H9 (cell line): ENCODE data around the gene C7. TPM values are rescaled to one million over a fixed set of nuclear protein-coding genes. Genes with fewer than 3 reads are reported as not detected.

Experiments used
- DNase-seq: peaks from one replicate; pipeline ENCODE4 v3.0.0-alpha.2; 2017
- H2AFZ ChIP-seq: one replicate; pipeline ENCODE4 v1.6.1; 2013; ENCODE audit warnings: mild to moderate bottlenecking, low read length, control low read depth, moderate library complexity
- H2AK5ac ChIP-seq: 2 replicates; pipeline ENCODE4 v1.6.1; 2013; ENCODE audit warnings: low read length, control low read depth, mixed read lengths; ENCODE audit not compliant: insufficient read length
- H2BK120ac ChIP-seq: one replicate; pipeline ENCODE4 v1.6.1; 2013; ENCODE audit warnings: low read depth, mild to moderate bottlenecking, low read length, control low read depth, inconsistent platforms; ENCODE audit not compliant: poor library complexity, severe bottlenecking
- H2BK12ac ChIP-seq: 2 replicates; pipeline ENCODE4 v1.6.1; 2013; ENCODE audit warnings: low read length, control low read depth, mixed read lengths, low read depth; ENCODE audit not compliant: insufficient read length
- H2BK15ac ChIP-seq: 2 replicates; pipeline ENCODE4 v1.6.1; 2013; ENCODE audit warnings: low read depth, low read length, control low read depth
- H2BK20ac ChIP-seq: one replicate; pipeline ENCODE4 v1.6.1; 2013; ENCODE audit warnings: low read depth, mild to moderate bottlenecking, low read length, control low read depth, inconsistent platforms; ENCODE audit not compliant: poor library complexity, severe bottlenecking
- H2BK5ac ChIP-seq: 2 replicates; pipeline ENCODE4 v1.6.1; 2013; ENCODE audit warnings: low read length, control low read depth, mixed read lengths; ENCODE audit not compliant: insufficient read length
- H3K14ac ChIP-seq: 2 replicates; pipeline ENCODE4 v1.6.1; 2013; ENCODE audit warnings: low read length, control low read depth; ENCODE audit not compliant: insufficient read depth
- H3K18ac ChIP-seq: 2 replicates; pipeline ENCODE4 v1.6.1; 2013; ENCODE audit warnings: low read depth, mild to moderate bottlenecking, mixed read lengths, low read length, control low read depth; ENCODE audit not compliant: insufficient read length
- H3K23ac ChIP-seq: 2 replicates; pipeline ENCODE4 v1.6.1; 2013; ENCODE audit warnings: low read length, control low read depth, mixed read lengths, low read depth; ENCODE audit not compliant: insufficient read length
- H3K23me2 ChIP-seq: 2 replicates; pipeline ENCODE4 v1.6.1; 2013; ENCODE audit warnings: low read depth, mild to moderate bottlenecking, mixed read lengths, low read length, control low read depth; ENCODE audit not compliant: insufficient read length, poor library complexity, severe bottlenecking
- H3K27ac ChIP-seq: 2 replicates; pipeline ENCODE4 v1.5.1; 2013; ENCODE audit warnings: low read length, control low read depth, mixed read lengths, low read depth; ENCODE audit not compliant: insufficient read length
- H3K27me3 ChIP-seq: 2 replicates; pipeline ENCODE4 v1.6.1; 2013; ENCODE audit warnings: low read length, control low read depth, inconsistent platforms; ENCODE audit not compliant: insufficient read depth
- H3K4ac ChIP-seq: 2 replicates; pipeline ENCODE4 v1.6.1; 2013; ENCODE audit warnings: low read depth, mild to moderate bottlenecking, control low read depth, inconsistent platforms, low read length, moderate library complexity
- H3K4me1 ChIP-seq: 2 replicates; pipeline ENCODE4 v1.6.1; 2013; ENCODE audit warnings: low read length, control low read depth, inconsistent platforms; ENCODE audit not compliant: insufficient read depth
- H3K4me2 ChIP-seq: 2 replicates; pipeline ENCODE4 v1.6.1; 2013; ENCODE audit warnings: low read length, control low read depth, mixed read lengths; ENCODE audit not compliant: insufficient read length, insufficient read depth
- H3K56ac ChIP-seq: 2 replicates; pipeline ENCODE4 v1.6.1; 2013; ENCODE audit warnings: low read depth, mild to moderate bottlenecking, mixed read lengths, low read length, control low read depth; ENCODE audit not compliant: insufficient read length
- H3K79me1 ChIP-seq: 2 replicates; pipeline ENCODE4 v1.6.1; 2013; ENCODE audit warnings: low read depth, mild to moderate bottlenecking, moderate library complexity, low read length, control low read depth, inconsistent platforms; ENCODE audit not compliant: insufficient read depth, poor library complexity, severe bottlenecking
- H3K79me2 ChIP-seq: 2 replicates; pipeline ENCODE4 v1.6.1; 2013; ENCODE audit warnings: low read length, control low read depth, inconsistent platforms; ENCODE audit not compliant: insufficient read depth
- H3K9ac ChIP-seq: 2 replicates; pipeline ENCODE4 v1.6.1; 2013; ENCODE audit warnings: low read length, control low read depth, mixed read lengths; ENCODE audit not compliant: insufficient read length; ENCODE audit errors: extremely low read depth
- H3K9me3 ChIP-seq: one replicate; pipeline ENCODE4 v1.6.1; 2013; ENCODE audit warnings: low read depth, low read length, inconsistent platforms; ENCODE audit not compliant: control insufficient read depth
- H3T11ph ChIP-seq: one replicate; pipeline ENCODE4 v1.6.1; 2013; ENCODE audit warnings: mild to moderate bottlenecking, low read length, control low read depth, inconsistent platforms
- H4K20me1 ChIP-seq: one replicate; pipeline ENCODE4 v1.6.1; 2013; ENCODE audit not compliant: control insufficient read depth, insufficient read length, insufficient read depth
- H4K5ac ChIP-seq: 2 replicates; pipeline ENCODE4 v1.6.1; 2013; ENCODE audit warnings: low read depth, mild to moderate bottlenecking, mixed read lengths, low read length, control low read depth; ENCODE audit not compliant: insufficient read length
- H4K8ac ChIP-seq: replicated peaks from 2 replicates; pipeline ENCODE4 v1.6.1; 2013; ENCODE audit warnings: low read length, control low read depth, mixed read lengths, low read depth; ENCODE audit not compliant: insufficient read length
- H4K91ac ChIP-seq: 2 replicates; pipeline ENCODE4 v1.6.1; 2013; ENCODE audit warnings: low read depth, mild to moderate bottlenecking, moderate library complexity, mixed read lengths, low read length, control low read depth; ENCODE audit not compliant: insufficient read length
- H3K27ac Mint-ChIP-seq, 3 experiments: 2 replicates in 2 of 3; 3 replicates in 1 of 3; pipeline ENCODE4 v1.8.0; 2020 to 2021; ENCODE audit warnings: mixed read lengths in 3 of 3, mild to moderate bottlenecking in 1 of 3, moderate library complexity in 1 of 3
- H3K27me3 Mint-ChIP-seq: 2 replicates; pipeline ENCODE4 v1.8.0; 2021; ENCODE audit warnings: low read depth, mild to moderate bottlenecking, moderate library complexity, mixed read lengths
- H3K36me3 Mint-ChIP-seq, 3 experiments: 2 replicates in 2 of 3; 3 replicates in 1 of 3; pipeline ENCODE4 v1.8.0; 2020 to 2021; ENCODE audit warnings: low read depth in 3 of 3, mixed read lengths in 3 of 3; ENCODE audit not compliant: insufficient read depth in 1 of 3
- H3K4me1 Mint-ChIP-seq, 2 experiments: 2 replicates each; pipeline ENCODE4 v1.8.0; 2020; ENCODE audit warnings: mixed read lengths in 2 of 2
- H3K4me3 Mint-ChIP-seq, 2 experiments: 2 replicates in 1 of 2; 3 replicates in 1 of 2; pipeline ENCODE4 v1.8.0; 2020 to 2021; ENCODE audit warnings: mild to moderate bottlenecking in 2 of 2, mixed read lengths in 2 of 2, moderate library complexity in 1 of 2
- H3K9me3 Mint-ChIP-seq, 2 experiments: 2 replicates in 1 of 2; 3 replicates in 1 of 2; pipeline ENCODE4 v1.8.0; 2020; ENCODE audit warnings: mild to moderate bottlenecking in 2 of 2, mixed read lengths in 2 of 2, moderate library complexity in 1 of 2
- CTCF ChIP-seq: fragments of 200-600 bp; sonication (generic); conservative IDR thresholded peaks from 3 replicates; pipeline ENCODE4 v1.8.0; 2021; ENCODE audit warnings: antibody characterized with exemption, mild to moderate bottlenecking
- WGBS: extraction: QIAGEN DNeasy Blood & Tissue Kit; methylation state at CpG from one replicate; pipeline ENCODE4 v1.1.7; 2013; ENCODE audit warnings: missing lambda C conversion rate, low lambda C conversion rate, mixed read lengths; ENCODE audit not compliant: insufficient read length; ENCODE audit errors: extremely low coverage; 5-methylcytosine and 5-hydroxymethylcytosine counted together
- total RNA-seq: library from RNA; stranded (reverse); gene quantifications from 2 replicates; pipeline ENCODE4 v1.2.1, GENCODE V29; 2021

Gene C7
- total RNA-seq, 1 experiment from 2014 or later, result 0.52 TPM

GRCh38 chr5:40985501-40985900, 76.2 kb downstream of the C7 start:
- no peaks in the 10 kb centered on the region for H3K4me1 Mint-ChIP-seq

More at GRCh38 chr5:40985501-40985900, 76.2 kb downstream of the C7 start:
- Mint-ChIP-seq H3K36me3 (no peaks in the 10 kb centered on the region), H3K27me3 (no peaks in the 10 kb centered on the region; the same call in 1 of the 2 replicates), H3K27ac (no peak overlapping the region), H3K4me3 (no peak overlapping the region), H3K9me3 (no peaks in the 10 kb centered on the region; a peak in 3 of 5 replicates)
- Histone ChIP-seq H2AFZ (no peak overlapping the region), H2BK120ac (no peak overlapping the region), H4K5ac (no peak overlapping the region), H3K23ac (no peak overlapping the region), H3K79me1 (no peaks in the 10 kb centered on the region), H2AK5ac (no peak overlapping the region), H2BK5ac (no peak overlapping the region), H3K79me2 (no peaks in the 10 kb centered on the region), H3K27ac (no peak overlapping the region), H3K4me1 (no peaks in the 10 kb centered on the region), H3K23me2 (no peaks in the 10 kb centered on the region), H3K56ac (no peak overlapping the region), H3K14ac (no peak overlapping the region), H2BK20ac (no peak overlapping the region), H3K9me3 (no peaks in the 10 kb centered on the region), H3K9ac (no peak overlapping the region), H3T11ph (no peak overlapping the region), H4K20me1 (no peaks in the 10 kb centered on the region), H3K18ac (no peak overlapping the region), H3K27me3 (no peaks in the 10 kb centered on the region), H4K8ac (no peak overlapping the region), H3K4ac (no peak overlapping the region), H2BK12ac (no peak overlapping the region), H4K91ac (no peak overlapping the region), H3K4me2 (no peak overlapping the region), H2BK15ac (no peak overlapping the region)
- no CpG with 5 or more reads among the region's 4 CpGs for WGBS
- no peak for DNase-seq
- no peak for TF ChIP-seq CTCF
